ENCODE data around the gene GAS2. TPM values are rescaled to one million over a fixed set of nuclear protein-coding genes. Genes with fewer than 3 reads are reported as not detected.

The GAS2 gene
- total and polyA plus RNA-seq, 9 of the 15 experiments (the other 6 are each of a cell fraction or from before 2014, with no cell fraction given) = 0.77 to 1.9 (median 1.1) TPM

- TF ChIP-seq CHAMP1 (IDR thresholded peaks at IDR 0.05) (no peak), REST (IDR thresholded peaks at IDR 0.05; ENCODE audit: borderline replicate concordance) (no peak), REST (CRISPR knock-in tag; IDR thresholded peaks at IDR 0.05; ENCODE audit: low read depth) (no peak), CCNT2 (IDR thresholded peaks at IDR 0.05; ENCODE audit: borderline replicate concordance, extremely low read depth, insufficient read length, low read depth, low read length) (no peak), VEZF1 (CRISPR knock-in tag; IDR thresholded peaks at IDR 0.05) (peak; percentile 54), MCM5 (IDR thresholded peaks at IDR 0.05; ENCODE audit: low read depth) (no peak), YY1 (IDR thresholded peaks at IDR 0.05; ENCODE audit: borderline replicate concordance in 1 of 3, control insufficient read depth in 1 of 3, extremely low read depth in 1 of 3, insufficient read depth in 3 of 3, insufficient read length in 1 of 3, insufficient replicate concordance in 2 of 3, low read depth in 1 of 3, low read length in 2 of 3) (peak; percentile 25 to 48 (median 47)), ZNF3 (CRISPR knock-in tag; IDR thresholded peaks at IDR 0.05) (no peak), ZFX (CRISPR knock-in tag; IDR thresholded peaks at IDR 0.05) (peak; percentile 95), TEAD4 (IDR thresholded peaks at IDR 0.05; ENCODE audit: low read length) (no peak), TEAD4 (CRISPR knock-in tag; IDR thresholded peaks at IDR 0.05; ENCODE audit: borderline replicate concordance) (no peak)
These were observed 40.7 kb upstream of the GAS2 start, which contains the start of gene FANCF (continued) for GRCh38 chr11:22625448-22626287.

Data from K562 (cell line).